Fibroblast of pulmonary artery (primary cell): ENCODE data around the gene PEX6.
A peak's percentile ranks its signal among the peaks of the same experiment; 100 is the strongest.

Experiments
- DNase-seq: peaks from one replicate; pipeline ENCODE4 v3.0.0-alpha.2; 2010; ENCODE audit warnings: low read depth
- H3K4me3 ChIP-seq: replicated peaks from 2 replicates; pipeline ENCODE4 v1.5.1; 2011; ENCODE audit warnings: low read depth, mild to moderate bottlenecking, control low read depth, low read length, moderate library complexity
- CTCF ChIP-seq: IDR thresholded peaks from 2 replicates; pipeline ENCODE4 v1.5.1; 2011; ENCODE audit warnings: mild to moderate bottlenecking, control low read depth, low read length, inconsistent platforms; ENCODE audit errors: missing control alignments

PEX6 gene

DNA sequence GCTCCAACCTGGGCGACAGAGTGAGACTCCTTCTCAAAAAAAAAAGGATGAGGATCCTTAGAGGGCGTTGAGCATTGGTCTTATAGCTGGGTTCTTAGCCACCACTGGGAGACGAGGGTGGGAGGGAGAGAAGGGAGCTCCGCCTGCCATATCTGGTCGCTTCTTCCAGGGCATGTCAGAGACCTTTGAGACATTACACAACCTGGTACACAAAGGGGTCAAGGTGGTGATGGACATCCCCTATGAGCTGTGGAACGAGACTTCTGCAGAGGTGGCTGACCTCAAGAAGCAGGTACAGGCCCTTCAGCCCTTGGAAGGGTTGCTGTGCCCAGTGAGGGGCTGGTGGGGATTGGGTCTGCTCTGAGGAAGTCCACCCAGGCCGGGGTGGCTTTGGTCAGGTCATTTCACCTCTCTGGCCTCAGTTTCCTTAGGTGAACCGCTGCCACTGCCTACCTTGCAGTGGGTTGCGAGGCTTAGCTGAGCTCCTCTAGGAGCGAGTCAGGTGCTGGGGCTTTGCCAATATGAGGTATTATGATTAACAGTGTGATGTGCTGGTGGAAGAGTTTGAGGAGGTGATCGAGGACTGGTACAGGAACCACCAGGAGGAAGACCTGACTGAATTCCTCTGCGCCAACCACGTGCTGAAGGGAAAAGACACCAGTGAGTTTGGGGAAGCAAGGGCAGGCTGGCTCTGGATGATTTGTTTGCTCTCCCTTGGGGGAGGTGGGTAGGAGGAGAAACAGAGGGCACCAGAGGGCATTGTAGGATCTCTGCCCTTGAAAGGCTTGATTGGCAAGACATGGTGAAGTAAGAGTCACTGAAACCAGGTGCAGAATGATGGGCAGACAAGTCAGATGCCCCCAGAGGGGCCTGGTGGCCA lies 41.2 kb downstream of the PEX6 start:
- no peak overlapping the region for H3K4me3 ChIP-seq
- no peak for DNase-seq
- no peak for TF ChIP-seq CTCF

GRCh38 chr6:42936398-42936797 lies 42.6 kb downstream of the PEX6 start:
- no peak for DNase-seq
- no peak overlapping the region for H3K4me3 ChIP-seq
- TF ChIP-seq CTCF = no peak

DNA sequence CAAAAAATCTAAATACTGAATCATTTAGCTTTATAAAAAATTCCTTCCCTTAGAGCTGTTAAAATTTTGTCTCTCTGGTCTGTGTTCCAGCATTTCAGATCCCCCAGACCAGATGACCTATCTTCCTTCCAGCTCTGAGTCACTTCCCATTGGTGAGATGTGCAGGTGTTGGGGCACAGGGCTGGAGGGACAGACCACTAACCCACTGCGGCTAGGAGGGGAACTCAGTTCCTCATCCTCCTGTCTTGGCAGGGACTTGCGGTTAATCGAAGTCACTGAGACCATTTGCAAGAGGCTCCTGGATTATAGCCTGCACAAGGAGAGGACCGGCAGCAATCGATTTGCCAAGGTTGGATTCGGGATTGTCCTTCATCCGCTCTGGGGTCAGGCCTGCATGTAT lies 43.7 kb downstream of the PEX6 start:
- no peak for TF ChIP-seq CTCF

DNA sequence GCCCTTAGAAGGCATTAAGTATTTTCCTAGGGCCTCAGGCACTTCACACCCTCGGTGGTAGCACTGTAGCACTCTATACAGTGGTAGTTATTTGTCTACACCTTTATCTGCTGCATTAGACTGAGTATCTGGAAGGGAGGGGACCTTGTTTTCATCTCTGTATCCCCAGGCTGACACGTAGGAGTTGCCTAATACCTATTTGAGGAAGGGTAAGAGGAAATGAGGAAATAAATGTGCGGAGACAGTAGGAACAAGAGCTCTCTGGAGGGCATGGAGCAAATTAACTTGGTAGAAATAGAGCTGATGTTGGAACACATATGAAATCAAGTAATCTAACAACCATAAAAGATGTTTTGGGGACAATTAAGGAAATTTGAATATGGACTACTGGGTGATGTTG lies 45.8 kb downstream of the PEX6 start:
- H3K4me3 ChIP-seq = no peak overlapping the region
- no peak for TF ChIP-seq CTCF
- DNase-seq = peak; percentile 36

More for the DNA sequence above, 43.7 kb downstream of the PEX6 start:
- no peak for DNase-seq
- no peak overlapping the region for H3K4me3 ChIP-seq

DNA sequence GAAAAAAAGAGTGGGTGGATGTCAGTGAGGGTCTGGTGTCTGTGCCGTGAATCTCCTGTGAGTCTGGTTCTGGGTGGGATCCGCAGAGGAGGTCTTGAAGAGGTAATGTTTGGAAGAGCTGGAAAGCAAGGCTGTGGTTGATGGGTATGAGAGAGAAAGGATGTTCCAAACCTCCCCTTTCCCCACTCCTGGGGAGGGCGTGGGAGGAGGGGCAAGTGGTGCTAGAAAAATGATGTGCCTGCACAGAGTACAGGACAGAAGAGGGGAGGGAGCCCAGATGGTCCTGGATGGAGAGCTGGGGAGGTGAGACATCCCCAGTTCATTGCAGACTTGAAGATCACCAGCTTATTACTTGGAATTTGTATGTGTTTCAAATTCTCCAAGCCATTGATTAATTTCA lies 46.6 kb downstream of the PEX6 start:
- no peak for DNase-seq
- no peak overlapping the region for H3K4me3 ChIP-seq
- no peak for TF ChIP-seq CTCF

DNA sequence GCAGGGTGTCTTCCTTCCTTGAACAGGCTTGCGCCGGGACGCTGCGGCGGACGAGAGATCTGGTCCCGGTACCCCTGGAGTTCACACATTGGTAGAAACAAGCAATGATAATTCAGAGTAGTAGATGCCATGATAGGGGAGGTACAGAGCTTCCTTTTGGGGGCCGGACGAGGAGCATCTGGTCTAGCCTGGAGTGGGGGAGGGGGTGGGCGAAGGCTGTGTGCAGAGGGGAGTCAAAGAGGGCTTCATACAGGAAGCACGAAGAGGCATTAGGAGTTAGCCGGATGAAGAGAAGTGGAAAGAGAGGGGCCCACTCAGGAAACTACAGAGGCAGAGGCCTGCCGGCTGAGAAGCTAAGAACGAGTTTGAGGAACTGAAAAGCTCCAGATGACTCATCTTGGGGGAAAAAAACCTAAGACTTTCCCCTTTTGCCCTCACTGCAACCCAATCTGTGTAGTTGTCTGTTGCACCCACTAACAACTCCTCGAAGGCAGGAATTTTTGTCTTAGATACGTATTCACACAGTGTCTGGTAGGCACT lies 49.1 kb downstream of the PEX6 start:
- H3K4me3 ChIP-seq = peak overlapping the region; percentile 79
- DNase-seq = peak; percentile 66
- no peak for TF ChIP-seq CTCF
